HCT116 (cell line): Measurements from ENCODE around the gene SLC9A9. TPM values are rescaled to one million over a fixed set of nuclear protein-coding genes. Genes with fewer than 3 reads are reported as not detected.

ENCODE experiments used
- ATAC-seq: fragments of 200-7000 bp; cut with Tn5 transposase; 2 replicates; pipeline ENCODE4 v1.9.1; 2020; ENCODE audit warnings: mild to moderate bottlenecking, moderate library complexity
- BruUV-seq: library from RNA; stranded (reverse); fragments of 400-500 nt; replicated peaks from 2 replicates; lab custom pipeline; 2021; lab: Mats Ljungman, UMichigan
- CTCF ChIA-PET: fragments of 300-600 bp; sonication (Branson Sonifier 250); formaldehyde crosslinking; loops from one replicate; lab custom pipeline; 2021; ENCODE audit warnings: antibody characterized with exemption; lab: Charles Lee
- POLR2A ChIA-PET: fragments of 300-600, 350-600 bp; sonication (Branson Sonifier 250); formaldehyde crosslinking; loops from one replicate; lab custom pipeline; 2021; ENCODE audit warnings: antibody characterized with exemption; lab: Charles Lee
- RAD21 ChIA-PET, 2 experiments: fragments of 300-600 bp; sonication (Branson Sonifier 250); formaldehyde crosslinking; loops; one replicate each; lab custom pipeline; 2023; ENCODE audit warnings: low total read pairs in 2 of 2; ENCODE audit not compliant: uncharacterized antibody in 2 of 2, unreplicated experiment in 2 of 2, low non-redundant PET in 1 of 2; lab: Charles Lee
- DNase-seq: peaks from one replicate; pipeline ENCODE4 v3.0.0-alpha.2; 2010; ENCODE audit warnings: low read depth, low spot score
- H2AFZ ChIP-seq: fragments of 200-600 bp; shearing (Covaris generic), sonication (generic); 2 replicates; pipeline ENCODE4 v1.6.1; 2017; ENCODE audit warnings: low read depth, mixed run types, mixed read lengths, antibody characterized with exemption, low read length; ENCODE audit not compliant: poor library complexity, severe bottlenecking
- H3K27ac ChIP-seq: 2 replicates; pipeline ENCODE4 v1.5.1; 2012; ENCODE audit warnings: low read depth, low read length
- H3K27me3 ChIP-seq: fragments of 200-600 bp; sonication (generic); 2 replicates; pipeline ENCODE4 v1.6.1; 2016; ENCODE audit warnings: mixed run types, low read length, mixed read lengths; ENCODE audit not compliant: insufficient read depth
- H3K36me3 ChIP-seq, 2 experiments: fragments of 200-500 bp in 1 of 2; fragments of 200-600 bp in 1 of 2; sonication (Bioruptor generic) in 1 of 2; sonication (generic) in 1 of 2; 2 replicates each; pipeline versions ENCODE4 v1.5.1 to v1.6.1; 2014 to 2016; ENCODE audit warnings: low read length in 2 of 2, inconsistent platforms in 1 of 2, mixed read lengths in 1 of 2, mixed run types in 1 of 2; ENCODE audit not compliant: insufficient read depth in 2 of 2, control insufficient read depth in 1 of 2
- H3K4me1 ChIP-seq, 2 experiments: fragments of 200-600 bp in 1 of 2; sonication (generic) in 1 of 2; 2 replicates each; pipeline versions ENCODE4 v1.5.1 to v1.6.1; 2012 to 2017; ENCODE audit warnings: low read length in 2 of 2, inconsistent platforms in 1 of 2, mild to moderate bottlenecking in 1 of 2, mixed read lengths in 1 of 2, mixed run types in 1 of 2, moderate library complexity in 1 of 2; ENCODE audit not compliant: insufficient read depth in 2 of 2, control insufficient read depth in 1 of 2
- H3K4me2 ChIP-seq: fragments of 200-600 bp; sonication (generic); 2 replicates; pipeline ENCODE4 v1.6.1; 2017; ENCODE audit warnings: mixed run types, low read length, mixed read lengths
- H3K4me3 ChIP-seq, 2 experiments: fragments of 200-600 bp in 1 of 2; sonication (generic) in 1 of 2; replicated peaks in 1 of 2; 2 replicates each; pipeline ENCODE4 v1.5.1; 2011 to 2016; ENCODE audit warnings: low read length in 2 of 2, control low read depth in 1 of 2, low read depth in 1 of 2, mild to moderate bottlenecking in 1 of 2, mixed read lengths in 1 of 2, mixed run types in 1 of 2
- H3K79me2 ChIP-seq: fragments of 200-600 bp; sonication (generic); 2 replicates; pipeline ENCODE4 v1.6.1; 2017; ENCODE audit warnings: mild to moderate bottlenecking, mixed run types, low read length, moderate library complexity, mixed read lengths; ENCODE audit not compliant: insufficient read depth
- H3K9ac ChIP-seq: fragments of 200-600 bp; sonication (generic); 2 replicates; pipeline ENCODE4 v1.6.1; 2016; ENCODE audit warnings: low read length, mixed read lengths
- H3K9me2 ChIP-seq: fragments of 200-600 bp; sonication (generic), shearing (Covaris generic); 2 replicates; pipeline ENCODE4 v1.6.1; 2017; ENCODE audit warnings: mixed run types, mild to moderate bottlenecking, moderate library complexity; ENCODE audit not compliant: insufficient read depth
- H3K9me3 ChIP-seq, 2 experiments: fragments of 200-500 bp in 1 of 2; fragments of 200-600 bp in 1 of 2; sonication (Bioruptor generic) in 1 of 2; sonication (generic) in 1 of 2; 2 replicates each; pipeline ENCODE4 v1.6.1; 2014 to 2017; ENCODE audit warnings: low read length in 2 of 2, mixed read lengths in 2 of 2, inconsistent platforms in 1 of 2, low read depth in 1 of 2, mild to moderate bottlenecking in 1 of 2, mixed run types in 1 of 2, moderate library complexity in 1 of 2; ENCODE audit not compliant: control insufficient read depth in 1 of 2, insufficient read depth in 1 of 2
- H4K20me1 ChIP-seq: fragments of 200-600 bp; sonication (generic), shearing (Covaris generic); 2 replicates; pipeline ENCODE4 v1.6.1; 2017; ENCODE audit warnings: mixed run types, mild to moderate bottlenecking, moderate library complexity; ENCODE audit not compliant: insufficient read depth
- CBX3 ChIP-seq: IDR thresholded peaks from 2 replicates; pipeline ENCODE4 v1.6.1; 2012; ENCODE audit warnings: low read depth
- ELF1 ChIP-seq: IDR thresholded peaks from 2 replicates; pipeline ENCODE4 v1.6.1; 2012; ENCODE audit warnings: low read depth, borderline replicate concordance
- EZH2 ChIP-seq: fragments of 200-600 bp; sonication (generic); IDR thresholded peaks from 2 replicates; pipeline ENCODE4 v1.6.1; 2017; ENCODE audit warnings: antibody characterized with exemption, mixed run types
- EZH2phosphoT487 ChIP-seq: fragments of 200-600 bp; IDR thresholded peaks from 2 replicates; pipeline ENCODE4 v1.6.1; 2018; ENCODE audit warnings: antibody characterized with exemption, borderline replicate concordance
- SIN3A ChIP-seq: IDR thresholded peaks from 2 replicates; pipeline ENCODE4 v1.6.1; 2012; ENCODE audit warnings: low read depth
- SP1 ChIP-seq: IDR thresholded peaks from 2 replicates; pipeline ENCODE4 v1.6.1; 2012; ENCODE audit warnings: low read depth
- TCF7L2 ChIP-seq: IDR thresholded peaks from 2 replicates; pipeline ENCODE4 v1.7.0; 2011; ENCODE audit warnings: borderline replicate concordance, inconsistent platforms; ENCODE audit not compliant: insufficient read depth, insufficient read length; ENCODE audit errors: extremely low read depth
- ZFX ChIP-seq: fragments of 450-650 bp; IDR thresholded peaks from 2 replicates; pipeline ENCODE4 v1.6.1; 2017
- intact Hi-C: fragments of 100-400 bp; cut with micrococcal nuclease; formaldehyde crosslinking; loops from 2 replicates; pipeline ENCODE4 v1.10.0; 2022
- total RNA-seq: library from RNA; stranded (reverse); gene quantifications from one replicate; pipeline ENCODE4 v1.2.1, GENCODE V29; 2021; ENCODE audit not compliant: unreplicated experiment
- TF ChIP-seq, protein P1 (sequence below): IDR thresholded peaks from 2 replicates; pipeline ENCODE4 v1.6.1; 2012
- TF ChIP-seq, protein P2 (sequence below): IDR thresholded peaks from 2 replicates; pipeline ENCODE4 v1.6.1; 2011; ENCODE audit warnings: mild to moderate bottlenecking, low read length, moderate library complexity; ENCODE audit not compliant: insufficient replicate concordance; ENCODE audit errors: extremely low read depth
- TF ChIP-seq, protein P3 (sequence below), 3 experiments: fragments of 200-600 bp in 1 of 3; sonication (generic) in 1 of 3; IDR thresholded peaks in 2 of 3; conservative IDR thresholded peaks in 1 of 3; 2 replicates each; pipeline ENCODE4 v1.5.1; 2012 to 2017; ENCODE audit warnings: low read depth in 2 of 3, low read length in 2 of 3, antibody characterized with exemption in 1 of 3, borderline replicate concordance in 1 of 3, control low read depth in 1 of 3, mild to moderate bottlenecking in 1 of 3, mixed read lengths in 1 of 3, mixed run types in 1 of 3, moderate library complexity in 1 of 3; ENCODE audit not compliant: insufficient read depth in 1 of 3
- TF ChIP-seq, protein P4 (sequence below): IDR thresholded peaks from 2 replicates; pipeline ENCODE4 v1.6.1; 2012; ENCODE audit warnings: low read depth

SLC9A9 gene
- total RNA-seq, 1 experiment from 2014 or later: 0.20 TPM

DNA sequence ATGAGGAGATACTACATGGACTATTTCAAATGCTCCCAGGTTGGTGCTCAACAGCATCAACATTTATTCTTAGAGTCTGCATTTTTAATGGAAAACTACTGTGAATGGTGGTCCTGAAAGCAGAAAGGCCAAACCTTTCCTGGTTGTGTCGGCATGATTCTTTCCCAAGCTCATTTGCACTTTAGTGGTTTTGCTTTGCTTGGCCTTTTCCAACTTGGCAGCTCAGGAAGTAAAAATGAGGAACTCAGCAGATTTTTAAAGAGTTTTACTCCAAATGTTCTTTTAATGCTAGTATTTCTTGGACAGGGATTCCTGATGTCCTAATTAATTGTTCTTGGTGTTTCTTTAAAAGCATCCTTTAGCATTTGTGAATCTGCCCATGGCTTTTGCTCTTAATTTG, 197.4 kb downstream of the SLC9A9 start:
- H3K36me3 ChIP-seq: no peaks in the 10 kb centered on the region
- no peaks in the 10 kb centered on the region for H3K9me3 ChIP-seq
- intact Hi-C loops: no loop called here
- no peak for DNase-seq
- H3K4me3 ChIP-seq: no peak overlapping the region
- RAD21 ChIA-PET: no interaction called here
- no peaks in the 10 kb centered on the region for H3K79me2 ChIP-seq
- CTCF ChIA-PET: no interaction called here
- BruUV-seq: no TSS peak
- H3K27me3 ChIP-seq: no peaks in the 10 kb centered on the region
- H3K4me1 ChIP-seq: no peaks in the 10 kb centered on the region
- no peak for ATAC-seq
- H2AFZ ChIP-seq: no peak overlapping the region
- POLR2A ChIA-PET: no interaction called here
- no peaks in the 10 kb centered on the region for H4K20me1 ChIP-seq
- H3K27ac ChIP-seq: no peak overlapping the region
- H3K9me2 ChIP-seq: no peaks in the 10 kb centered on the region
- H3K9ac ChIP-seq: no peak overlapping the region
- no peak overlapping the region for H3K4me2 ChIP-seq
- TF ChIP-seq TCF7L2 (no peak), EZH2phosphoT487 (no peak), ELF1 (no peak), SP1 (no peak), SIN3A (no peak)
- TF ChIP-seq, protein P1, sequence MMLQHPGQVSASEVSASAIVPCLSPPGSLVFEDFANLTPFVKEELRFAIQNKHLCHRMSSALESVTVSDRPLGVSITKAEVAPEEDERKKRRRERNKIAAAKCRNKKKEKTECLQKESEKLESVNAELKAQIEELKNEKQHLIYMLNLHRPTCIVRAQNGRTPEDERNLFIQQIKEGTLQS: no peak
- TF ChIP-seq, protein P2, sequence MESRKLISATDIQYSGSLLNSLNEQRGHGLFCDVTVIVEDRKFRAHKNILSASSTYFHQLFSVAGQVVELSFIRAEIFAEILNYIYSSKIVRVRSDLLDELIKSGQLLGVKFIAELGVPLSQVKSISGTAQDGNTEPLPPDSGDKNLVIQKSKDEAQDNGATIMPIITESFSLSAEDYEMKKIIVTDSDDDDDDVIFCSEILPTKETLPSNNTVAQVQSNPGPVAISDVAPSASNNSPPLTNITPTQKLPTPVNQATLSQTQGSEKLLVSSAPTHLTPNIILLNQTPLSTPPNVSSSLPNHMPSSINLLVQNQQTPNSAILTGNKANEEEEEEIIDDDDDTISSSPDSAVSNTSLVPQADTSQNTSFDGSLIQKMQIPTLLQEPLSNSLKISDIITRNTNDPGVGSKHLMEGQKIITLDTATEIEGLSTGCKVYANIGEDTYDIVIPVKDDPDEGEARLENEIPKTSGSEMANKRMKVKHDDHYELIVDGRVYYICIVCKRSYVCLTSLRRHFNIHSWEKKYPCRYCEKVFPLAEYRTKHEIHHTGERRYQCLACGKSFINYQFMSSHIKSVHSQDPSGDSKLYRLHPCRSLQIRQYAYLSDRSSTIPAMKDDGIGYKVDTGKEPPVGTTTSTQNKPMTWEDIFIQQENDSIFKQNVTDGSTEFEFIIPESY: no peak
- TF ChIP-seq, all 23 proteins: peak for 0

DNA sequence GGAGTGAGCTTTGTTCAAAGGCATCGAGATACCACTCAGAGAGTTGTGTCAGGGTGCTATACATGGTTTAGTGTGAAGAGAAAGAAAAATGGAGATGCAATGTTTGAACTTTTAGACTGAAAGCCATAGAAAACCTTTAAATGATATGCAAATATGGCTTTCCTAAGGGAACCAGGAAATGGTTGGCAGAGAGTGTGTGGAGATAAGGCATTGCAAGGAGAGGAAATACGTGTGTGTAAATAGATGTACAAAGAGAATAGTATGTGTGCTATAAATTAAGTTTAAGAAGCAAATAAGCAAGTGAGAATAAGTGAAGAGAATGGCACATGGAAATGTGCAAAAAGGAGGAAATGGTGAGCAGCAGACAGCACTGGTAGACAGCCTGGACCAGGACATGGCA, 198.1 kb downstream of the SLC9A9 start:
- H2AFZ ChIP-seq: no peak overlapping the region
- H3K4me2 ChIP-seq: no peak overlapping the region
- no peaks in the 10 kb centered on the region for H3K27me3 ChIP-seq
- CTCF ChIA-PET: no interaction called here
- no peak overlapping the region for H3K27ac ChIP-seq
- RAD21 ChIA-PET: no interaction called here
- DNase-seq (no peak), ATAC-seq (no peak)
- POLR2A ChIA-PET: no interaction called here
- no peaks in the 10 kb centered on the region for H3K9me3 ChIP-seq
- H3K9ac ChIP-seq: no peak overlapping the region
- H3K9me2 ChIP-seq: no peaks in the 10 kb centered on the region
- H4K20me1 ChIP-seq: no peaks in the 10 kb centered on the region
- BruUV-seq: no TSS peak
- no peaks in the 10 kb centered on the region for H3K79me2 ChIP-seq
- H3K4me1 ChIP-seq: no peaks in the 10 kb centered on the region
- H3K4me3 ChIP-seq: no peak overlapping the region
- intact Hi-C loops: no loop called here
- H3K36me3 ChIP-seq: no peaks in the 10 kb centered on the region
- TF ChIP-seq ELF1 (no peak), EZH2 (no peak), SP1 (no peak), ZFX (no peak), CBX3 (no peak), SIN3A (no peak)
- TF ChIP-seq, protein P3, sequence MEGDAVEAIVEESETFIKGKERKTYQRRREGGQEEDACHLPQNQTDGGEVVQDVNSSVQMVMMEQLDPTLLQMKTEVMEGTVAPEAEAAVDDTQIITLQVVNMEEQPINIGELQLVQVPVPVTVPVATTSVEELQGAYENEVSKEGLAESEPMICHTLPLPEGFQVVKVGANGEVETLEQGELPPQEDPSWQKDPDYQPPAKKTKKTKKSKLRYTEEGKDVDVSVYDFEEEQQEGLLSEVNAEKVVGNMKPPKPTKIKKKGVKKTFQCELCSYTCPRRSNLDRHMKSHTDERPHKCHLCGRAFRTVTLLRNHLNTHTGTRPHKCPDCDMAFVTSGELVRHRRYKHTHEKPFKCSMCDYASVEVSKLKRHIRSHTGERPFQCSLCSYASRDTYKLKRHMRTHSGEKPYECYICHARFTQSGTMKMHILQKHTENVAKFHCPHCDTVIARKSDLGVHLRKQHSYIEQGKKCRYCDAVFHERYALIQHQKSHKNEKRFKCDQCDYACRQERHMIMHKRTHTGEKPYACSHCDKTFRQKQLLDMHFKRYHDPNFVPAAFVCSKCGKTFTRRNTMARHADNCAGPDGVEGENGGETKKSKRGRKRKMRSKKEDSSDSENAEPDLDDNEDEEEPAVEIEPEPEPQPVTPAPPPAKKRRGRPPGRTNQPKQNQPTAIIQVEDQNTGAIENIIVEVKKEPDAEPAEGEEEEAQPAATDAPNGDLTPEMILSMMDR (IDR thresholded peaks at IDR 0.05 in 2 of 3, conservative IDR thresholded peaks at IDR 0.05 in 1 of 3; ENCODE audit: borderline replicate concordance in 1 of 3, insufficient read depth in 1 of 3, low read depth in 2 of 3, low read length in 2 of 3): no peak
- TF ChIP-seq, protein P1: no peak
- TF ChIP-seq, protein P4, sequence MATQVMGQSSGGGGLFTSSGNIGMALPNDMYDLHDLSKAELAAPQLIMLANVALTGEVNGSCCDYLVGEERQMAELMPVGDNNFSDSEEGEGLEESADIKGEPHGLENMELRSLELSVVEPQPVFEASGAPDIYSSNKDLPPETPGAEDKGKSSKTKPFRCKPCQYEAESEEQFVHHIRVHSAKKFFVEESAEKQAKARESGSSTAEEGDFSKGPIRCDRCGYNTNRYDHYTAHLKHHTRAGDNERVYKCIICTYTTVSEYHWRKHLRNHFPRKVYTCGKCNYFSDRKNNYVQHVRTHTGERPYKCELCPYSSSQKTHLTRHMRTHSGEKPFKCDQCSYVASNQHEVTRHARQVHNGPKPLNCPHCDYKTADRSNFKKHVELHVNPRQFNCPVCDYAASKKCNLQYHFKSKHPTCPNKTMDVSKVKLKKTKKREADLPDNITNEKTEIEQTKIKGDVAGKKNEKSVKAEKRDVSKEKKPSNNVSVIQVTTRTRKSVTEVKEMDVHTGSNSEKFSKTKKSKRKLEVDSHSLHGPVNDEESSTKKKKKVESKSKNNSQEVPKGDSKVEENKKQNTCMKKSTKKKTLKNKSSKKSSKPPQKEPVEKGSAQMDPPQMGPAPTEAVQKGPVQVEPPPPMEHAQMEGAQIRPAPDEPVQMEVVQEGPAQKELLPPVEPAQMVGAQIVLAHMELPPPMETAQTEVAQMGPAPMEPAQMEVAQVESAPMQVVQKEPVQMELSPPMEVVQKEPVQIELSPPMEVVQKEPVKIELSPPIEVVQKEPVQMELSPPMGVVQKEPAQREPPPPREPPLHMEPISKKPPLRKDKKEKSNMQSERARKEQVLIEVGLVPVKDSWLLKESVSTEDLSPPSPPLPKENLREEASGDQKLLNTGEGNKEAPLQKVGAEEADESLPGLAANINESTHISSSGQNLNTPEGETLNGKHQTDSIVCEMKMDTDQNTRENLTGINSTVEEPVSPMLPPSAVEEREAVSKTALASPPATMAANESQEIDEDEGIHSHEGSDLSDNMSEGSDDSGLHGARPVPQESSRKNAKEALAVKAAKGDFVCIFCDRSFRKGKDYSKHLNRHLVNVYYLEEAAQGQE: no peak
